H1 (cell line): ENCODE results near the gene LIG4.

Experiments used
- EP300 ChIP-seq, 2 experiments: IDR thresholded peaks; 1 replicate in 1 of 2; 2 replicates in 1 of 2; pipeline ENCODE4 v1.6.1; 2011 to 2012; ENCODE audit warnings: low read depth in 2 of 2, low read length in 2 of 2, mild to moderate bottlenecking in 2 of 2, borderline replicate concordance in 1 of 2, inconsistent platforms in 1 of 2, moderate library complexity in 1 of 2
- EZH2 ChIP-seq: fragments of 200-600 bp; sonication (generic); IDR thresholded peaks from 2 replicates; pipeline ENCODE4 v1.7.1; 2012; ENCODE audit warnings: low read depth, mild to moderate bottlenecking, moderate library complexity, low read length, inconsistent platforms; ENCODE audit not compliant: severe bottlenecking
- POLR2A ChIP-seq, 2 experiments: IDR thresholded peaks; 1 replicate in 1 of 2; 2 replicates in 1 of 2; pipeline ENCODE4 v1.6.1; 2011; ENCODE audit warnings: low read depth in 2 of 2, low read length in 2 of 2, mild to moderate bottlenecking in 2 of 2; ENCODE audit errors: control extremely low read depth in 1 of 2
- TF ChIP-seq, protein P1 (sequence below), 3 experiments: IDR thresholded peaks; 1 replicate in 2 of 3; 2 replicates in 1 of 3; pipeline versions ENCODE4 v1.5.1 to v1.6.1; 2011; ENCODE audit warnings: low read length in 3 of 3, mild to moderate bottlenecking in 3 of 3, inconsistent platforms in 2 of 3, low read depth in 1 of 3, moderate library complexity in 1 of 3; ENCODE audit not compliant: insufficient read depth in 1 of 3; ENCODE audit errors: control extremely low read depth in 1 of 3

DNA sequence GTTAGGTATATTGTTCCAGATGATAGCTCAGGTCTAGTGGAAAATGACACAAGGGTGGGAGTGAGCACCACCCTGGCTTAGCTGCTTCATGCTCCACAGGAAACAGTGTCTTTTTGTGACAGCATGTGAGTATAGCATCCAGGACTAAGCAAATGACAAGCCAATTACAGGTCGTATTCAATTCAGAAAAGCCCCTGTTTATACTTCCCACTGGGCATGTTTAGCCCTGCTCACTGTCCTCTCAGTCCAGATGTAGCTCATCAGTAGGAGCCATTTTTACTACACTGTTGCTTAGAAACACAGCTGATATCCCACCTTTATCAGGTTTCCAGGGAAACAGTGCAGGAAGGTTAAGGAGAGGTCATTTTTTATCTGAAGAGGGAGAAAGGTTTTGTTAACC lies 10.8 kb upstream of the LIG4 start:
- no peak for TF ChIP-seq EZH2
- TF ChIP-seq EP300 (IDR thresholded peaks at IDR 0.05; ENCODE audit: borderline replicate concordance in 1 of 2, low read depth in 2 of 2, low read length in 2 of 2) = no peak
- TF ChIP-seq, protein P1, sequence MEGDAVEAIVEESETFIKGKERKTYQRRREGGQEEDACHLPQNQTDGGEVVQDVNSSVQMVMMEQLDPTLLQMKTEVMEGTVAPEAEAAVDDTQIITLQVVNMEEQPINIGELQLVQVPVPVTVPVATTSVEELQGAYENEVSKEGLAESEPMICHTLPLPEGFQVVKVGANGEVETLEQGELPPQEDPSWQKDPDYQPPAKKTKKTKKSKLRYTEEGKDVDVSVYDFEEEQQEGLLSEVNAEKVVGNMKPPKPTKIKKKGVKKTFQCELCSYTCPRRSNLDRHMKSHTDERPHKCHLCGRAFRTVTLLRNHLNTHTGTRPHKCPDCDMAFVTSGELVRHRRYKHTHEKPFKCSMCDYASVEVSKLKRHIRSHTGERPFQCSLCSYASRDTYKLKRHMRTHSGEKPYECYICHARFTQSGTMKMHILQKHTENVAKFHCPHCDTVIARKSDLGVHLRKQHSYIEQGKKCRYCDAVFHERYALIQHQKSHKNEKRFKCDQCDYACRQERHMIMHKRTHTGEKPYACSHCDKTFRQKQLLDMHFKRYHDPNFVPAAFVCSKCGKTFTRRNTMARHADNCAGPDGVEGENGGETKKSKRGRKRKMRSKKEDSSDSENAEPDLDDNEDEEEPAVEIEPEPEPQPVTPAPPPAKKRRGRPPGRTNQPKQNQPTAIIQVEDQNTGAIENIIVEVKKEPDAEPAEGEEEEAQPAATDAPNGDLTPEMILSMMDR (IDR thresholded peaks at IDR 0.05; ENCODE audit: control extremely low read depth in 1 of 3, insufficient read depth in 1 of 3, low read depth in 1 of 3, low read length in 3 of 3) = no peak
- TF ChIP-seq POLR2A (IDR thresholded peaks at IDR 0.05; ENCODE audit: control extremely low read depth in 1 of 2, low read depth in 2 of 2, low read length in 2 of 2) = no peak
